HG02852 (cell line): Measurements from ENCODE around the gene PJA1.

Experiments used
- ATAC-seq: cut with Tn5 transposase; IDR thresholded peaks from one replicate; pipeline ENCODE4 v1.9.1; 2021; ENCODE audit warnings: mild to moderate bottlenecking, moderate library complexity; ENCODE audit not compliant: unreplicated experiment

The PJA1 gene

GRCh38 chrX:69165087-69165651 is at the start of gene PJA1:
Gene PJA1, minus strand, starts transcription at chrX:69165453. Its CDS starts 2,380 bp downstream, at chrX:69163073.
- ATAC-seq: peak; percentile 93

- no peak for ATAC-seq
Observed at GRCh38 chrX:69214463-69214862, 49.2 kb upstream of the PJA1 start.

- ATAC-seq: no peak
Observed at GRCh38 chrX:69211701-69212100, 46.4 kb upstream of the PJA1 start.

- ATAC-seq: no peak
Observed at GRCh38 chrX:69210581-69210980, 45.3 kb upstream of the PJA1 start.

GRCh38 chrX:69207216-69207615 is 42.0 kb upstream of the PJA1 start:
- ATAC-seq: no peak

GRCh38 chrX:69203638-69204037 is 38.4 kb upstream of the PJA1 start:
- ATAC-seq: no peak

- no peak for ATAC-seq
Observed at GRCh38 chrX:69197690-69198089, 32.4 kb upstream of the PJA1 start.

GRCh38 chrX:69196666-69197065 is 31.4 kb upstream of the PJA1 start:
- no peak for ATAC-seq

- no peak for ATAC-seq
Observed at GRCh38 chrX:69195810-69196209, 30.6 kb upstream of the PJA1 start.

GRCh38 chrX:69195192-69195591 is 29.9 kb upstream of the PJA1 start:
- no peak for ATAC-seq

- no peak for ATAC-seq
Observed at GRCh38 chrX:69192603-69193002, 27.4 kb upstream of the PJA1 start.

- ATAC-seq: no peak
Observed at GRCh38 chrX:69189576-69190371, 24.5 kb upstream of the PJA1 start.

- ATAC-seq: no peak
Observed at GRCh38 chrX:69186651-69187050, 21.4 kb upstream of the PJA1 start.

GRCh38 chrX:69185886-69186285 is 20.6 kb upstream of the PJA1 start:
- ATAC-seq: no peak

GRCh38 chrX:69185141-69185540 is 19.9 kb upstream of the PJA1 start:
- ATAC-seq: no peak

GRCh38 chrX:69182818-69183380 is 17.6 kb upstream of the PJA1 start:
- ATAC-seq: no peak

- ATAC-seq: no peak
Observed at GRCh38 chrX:69179380-69179911, 14.2 kb upstream of the PJA1 start.

GRCh38 chrX:69178592-69178991 is 13.3 kb upstream of the PJA1 start:
- ATAC-seq: no peak

- no peak for ATAC-seq
Observed at GRCh38 chrX:69177511-69178162, 12.4 kb upstream of the PJA1 start.

GRCh38 chrX:69176053-69176452 is 10.8 kb upstream of the PJA1 start:
- no peak for ATAC-seq

- no peak for ATAC-seq
Observed at GRCh38 chrX:69173906-69174305, 8.7 kb upstream of the PJA1 start.

- no peak for ATAC-seq
Observed at GRCh38 chrX:69172937-69173336, 7.7 kb upstream of the PJA1 start.
